H1 (cell line): ENCODE results near the gene ZNF777. TPM values are rescaled to one million over a fixed set of nuclear protein-coding genes. Genes with fewer than 3 reads are reported as not detected.

Experiments used
- ASH2L ChIP-seq: fragments of 200-600, 300-600 bp; sonication (generic); IDR thresholded peaks from one replicate; pipeline ENCODE4 v1.7.1; 2017; ENCODE audit warnings: low read length
- BACH1 ChIP-seq: IDR thresholded peaks from 2 replicates; pipeline ENCODE4 v1.6.1; 2012; ENCODE audit warnings: low read length, improper control_type of control experiment
- BRCA1 ChIP-seq: IDR thresholded peaks from 2 replicates; pipeline ENCODE4 v1.6.1; 2012; ENCODE audit warnings: low read depth, low read length, improper control_type of control experiment
- CTBP2 ChIP-seq: IDR thresholded peaks from 2 replicates; pipeline ENCODE4 v1.7.0; 2011; ENCODE audit warnings: borderline replicate concordance, mild to moderate bottlenecking, moderate library complexity, mixed read lengths, low read length; ENCODE audit not compliant: insufficient read depth, insufficient read length
- E2F6 ChIP-seq: IDR thresholded peaks from 2 replicates; pipeline ENCODE4 v1.6.1; 2012; ENCODE audit warnings: inconsistent platforms
- EP300 ChIP-seq, 2 experiments: IDR thresholded peaks; 1 replicate in 1 of 2; 2 replicates in 1 of 2; pipeline ENCODE4 v1.6.1; 2011 to 2012; ENCODE audit warnings: low read depth in 2 of 2, low read length in 2 of 2, mild to moderate bottlenecking in 2 of 2, borderline replicate concordance in 1 of 2, inconsistent platforms in 1 of 2, moderate library complexity in 1 of 2
- FOSL1 ChIP-seq: IDR thresholded peaks from 2 replicates; pipeline ENCODE4 v1.6.1; 2011; ENCODE audit warnings: mild to moderate bottlenecking, low read depth, low read length, moderate library complexity; ENCODE audit not compliant: insufficient read depth
- HDAC6 ChIP-seq: IDR thresholded peaks from one replicate; pipeline ENCODE4 v1.7.1; 2012; ENCODE audit warnings: low read depth, mild to moderate bottlenecking, inconsistent platforms, low read length, moderate library complexity
- KDM4A ChIP-seq: IDR thresholded peaks from one replicate; pipeline ENCODE4 v1.7.1; 2012; ENCODE audit warnings: low read depth, mild to moderate bottlenecking, moderate library complexity, low read length, inconsistent platforms; ENCODE audit not compliant: severe bottlenecking
- MAX ChIP-seq: IDR thresholded peaks from 2 replicates; pipeline ENCODE4 v1.6.1; 2012; ENCODE audit warnings: inconsistent platforms
- NRF1 ChIP-seq: IDR thresholded peaks from 2 replicates; pipeline ENCODE4 v1.6.1; 2011; ENCODE audit warnings: mild to moderate bottlenecking, low read depth, low read length, improper control_type of control experiment
- PHF8 ChIP-seq: fragments of 200-600 bp; sonication (generic); conservative IDR thresholded peaks from 2 replicates; pipeline ENCODE4 v1.7.1; 2012; ENCODE audit warnings: low read depth, mild to moderate bottlenecking, inconsistent platforms, low read length, moderate library complexity
- POLR2AphosphoS5 ChIP-seq: IDR thresholded peaks from 2 replicates; pipeline ENCODE4 v1.6.1; 2011; ENCODE audit warnings: low read depth, low read length
- RAD21 ChIP-seq, 2 experiments: IDR thresholded peaks in 1 of 2; conservative IDR thresholded peaks in 1 of 2; 2 replicates each; pipeline ENCODE4 v1.6.1; 2011; ENCODE audit warnings: low read depth in 2 of 2, low read length in 2 of 2, improper control_type of control experiment in 1 of 2, inconsistent platforms in 1 of 2, mild to moderate bottlenecking in 1 of 2, moderate library complexity in 1 of 2
- RBBP5 ChIP-seq: IDR thresholded peaks from 2 replicates; pipeline ENCODE4 v1.7.1; 2012; ENCODE audit warnings: low read depth, mild to moderate bottlenecking, inconsistent platforms, low read length, moderate library complexity, borderline replicate concordance
- SP2 ChIP-seq: IDR thresholded peaks from 2 replicates; pipeline ENCODE4 v1.6.1; 2012; ENCODE audit warnings: mild to moderate bottlenecking, low read length, inconsistent platforms
- TAF1 ChIP-seq: IDR thresholded peaks from 2 replicates; pipeline ENCODE4 v1.6.1; 2011; ENCODE audit warnings: mild to moderate bottlenecking, low read depth, low read length
- TAF7 ChIP-seq: optimal IDR thresholded peaks from 2 replicates; pipeline ENCODE3; 2011; ENCODE audit warnings: low read depth, mild to moderate bottlenecking, inconsistent platforms, low read length, moderate library complexity, borderline replicate concordance
- TCF12 ChIP-seq: IDR thresholded peaks from 2 replicates; pipeline ENCODE4 v1.6.1; 2011; ENCODE audit warnings: low read depth, mild to moderate bottlenecking, low read length
- USF2 ChIP-seq: IDR thresholded peaks from 2 replicates; pipeline ENCODE4 v1.6.1; 2011; ENCODE audit warnings: low read length, improper control_type of control experiment
- YY1 ChIP-seq: IDR thresholded peaks from 2 replicates; pipeline ENCODE4 v1.6.1; 2011; ENCODE audit warnings: low read depth, mild to moderate bottlenecking, low read length
- polyA plus RNA-seq, 7 experiments: library from polyadenylated mRNA; depleted of rRNA in 3 of 7; stranded (reverse) in 5 of 7; unstranded in 2 of 7; fragments of >200 nt in 5 of 7; fragments of 200-250 nt in 2 of 7; gene quantifications; 1 replicate in 5 of 7; 2 replicates in 1 of 7; 4 replicates in 1 of 7; pipeline versions ENCODE4 v1.2.1 to v1.2.3, GENCODE V29; 2011 to 2013; ENCODE audit warnings: missing spikeins in 2 of 7, mixed read lengths in 2 of 7
- total RNA-seq: library from RNA; stranded (reverse); fragmentation: NEBNext Ultra II Directional; extraction: Animal tissue kit (Norgen Biotek cat#: 25700); gene quantifications from 2 replicates; pipeline ENCODE4 v1.2.1, GENCODE V29; 2021

Gene ZNF777
- total and polyA plus RNA-seq, 2 of the 8 experiments (the other 6 are each of a cell fraction or from before 2014, with no cell fraction given): 8.0 to 10.1 TPM

- TF ChIP-seq USF2 (no peak), RAD21 (IDR thresholded peaks at IDR 0.05 in 1 of 2, conservative IDR thresholded peaks at IDR 0.05 in 1 of 2; ENCODE audit: low read depth in 2 of 2, low read length in 2 of 2) (peak; percentile 42 to 56; a peak in 3 of 4 replicates), ASH2L (no peak), MAX (peak; percentile 50; the same call in 1 of the 2 replicates), TAF7 (peak; percentile 45), EP300 (IDR thresholded peaks at IDR 0.05; ENCODE audit: borderline replicate concordance in 1 of 2, low read depth in 2 of 2, low read length in 2 of 2) (no peak), SP2 (peak; percentile 66), KDM4A (no peak), POLR2AphosphoS5 (no peak), TCF12 (peak; percentile 69; the same call in 1 of the 2 replicates), NRF1 (no peak), HDAC6 (no peak), BRCA1 (no peak), YY1 (peak; percentile 55; the same call in 1 of the 2 replicates), TAF1 (peak; percentile 57), RBBP5 (no peak; the same call in 1 of the 2 replicates), BACH1 (peak; percentile 79), E2F6 (peak; percentile 19; the same call in 1 of the 2 replicates), FOSL1 (peak; percentile 42; the same call in 1 of the 2 replicates), CTBP2 (peak; percentile 36), PHF8 (peak; percentile 35; the same call in 1 of the 2 replicates)
These were observed 38.5 kb downstream of the ZNF777 start (continued) for GRCh38 chr7:149422162-149422913.
